IPS-NIHi11 (cell line): ENCODE data around the gene INIP.
"Not testable (repeated sequence)": the region's sequence is repeated elsewhere in the genome, so short reads cannot be mapped to it uniquely, and the experiment has no call there.

ENCODE experiments used
- DNase-seq: peaks from one replicate; pipeline ENCODE4 v3.0.0; 2012; ENCODE audit warnings: mixed read lengths, low spot score

The INIP gene

DNA sequence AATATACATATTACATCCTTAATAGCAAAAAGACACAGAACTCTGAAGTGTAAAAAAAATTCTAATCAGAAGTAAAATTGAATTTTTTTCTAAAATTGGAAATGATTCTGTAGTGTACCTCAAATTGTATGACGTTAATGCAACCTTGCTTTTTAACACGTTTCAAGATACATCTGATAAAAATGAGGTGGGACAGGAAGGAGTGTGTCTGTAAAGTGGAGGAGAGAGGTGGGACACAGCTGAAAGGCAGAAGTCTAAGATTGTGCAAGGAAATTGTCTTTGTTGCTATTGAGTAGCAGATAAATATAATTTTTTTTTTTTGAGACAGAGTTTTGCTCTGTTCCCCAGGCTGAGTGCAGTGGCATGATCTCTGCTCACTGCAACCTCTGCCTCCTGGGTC lies 17.0 kb upstream of the INIP start:
- DNase-seq = no peak

DNA sequence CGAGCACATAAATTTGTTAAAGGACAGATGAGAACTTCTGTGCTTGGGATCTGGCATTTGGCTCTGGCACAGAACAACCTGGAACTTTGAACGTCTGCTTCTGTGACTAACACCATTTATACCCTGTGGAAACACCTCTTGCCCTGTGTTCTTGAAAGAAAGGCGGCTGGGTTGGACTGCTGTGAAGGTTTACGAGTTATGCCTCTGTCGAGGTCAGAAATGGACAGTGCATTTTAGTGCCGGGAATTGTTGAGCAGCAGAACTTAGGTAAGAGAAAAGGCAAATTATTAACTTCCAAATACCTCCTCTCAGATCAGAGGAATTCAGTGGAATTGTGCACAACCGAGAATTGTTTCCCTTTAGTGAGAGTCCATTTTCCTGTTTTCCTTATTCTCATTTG lies 14.1 kb upstream of the INIP start:
- no peak for DNase-seq

DNA sequence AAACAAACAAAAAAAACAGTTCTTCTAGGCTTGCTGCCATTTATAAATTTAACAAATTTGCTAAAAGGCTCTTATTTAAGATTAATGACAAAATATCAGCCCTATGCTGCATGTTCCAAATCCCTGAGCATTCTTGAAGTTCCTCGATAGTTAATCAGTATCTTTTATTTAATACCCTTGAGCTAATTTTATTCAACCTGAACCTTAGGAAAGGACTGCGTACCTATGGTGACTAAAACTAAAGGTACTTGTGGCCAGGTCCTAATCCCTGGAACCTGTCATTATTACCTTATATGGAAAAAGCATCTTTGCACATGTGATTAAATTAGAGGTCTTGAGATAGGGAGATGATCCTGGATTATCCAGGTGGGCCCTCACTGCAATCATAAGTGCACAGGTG lies 10.5 kb upstream of the INIP start:
- DNase-seq = no peak

DNA sequence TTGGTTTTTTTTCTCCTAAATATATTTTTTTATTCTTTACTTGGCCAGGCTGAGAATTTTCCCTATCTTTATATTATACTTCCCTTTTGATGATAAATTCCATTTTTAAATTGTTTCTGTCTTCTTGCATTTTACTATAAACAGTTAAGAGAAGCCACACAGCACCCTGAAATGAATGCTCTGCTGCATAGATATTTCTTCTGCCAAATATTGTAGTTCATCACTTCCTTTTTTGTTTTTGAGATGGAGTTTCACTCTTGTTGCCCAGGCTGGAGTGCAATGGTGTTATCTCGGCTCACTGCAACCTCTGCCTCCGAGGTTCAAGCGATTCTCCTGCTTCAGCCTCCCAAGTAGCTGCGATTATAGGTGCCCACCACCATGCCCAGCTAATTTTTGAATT lies 8.5 kb upstream of the INIP start:
- no peak for DNase-seq

DNA sequence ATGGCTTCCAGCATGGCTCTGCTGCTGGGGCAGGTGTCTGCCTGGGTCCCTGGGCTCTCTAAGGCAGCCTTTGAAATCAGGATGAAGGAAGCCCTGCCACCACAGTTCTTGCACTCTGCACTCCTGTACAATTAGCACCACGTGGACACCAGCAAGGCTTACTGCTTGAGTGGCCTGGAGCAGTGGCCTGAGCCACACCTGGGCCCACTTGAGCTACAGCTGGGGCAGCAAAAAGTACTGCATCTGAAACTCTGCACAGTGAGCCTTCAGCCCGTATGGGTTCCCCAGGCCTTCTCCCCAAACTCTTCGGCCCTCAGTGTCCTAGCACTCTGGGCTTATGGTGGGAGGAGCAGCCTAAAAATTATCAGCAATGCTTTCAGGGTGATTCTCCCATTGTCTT lies 8.0 kb upstream of the INIP start:
- no peak for DNase-seq

DNA sequence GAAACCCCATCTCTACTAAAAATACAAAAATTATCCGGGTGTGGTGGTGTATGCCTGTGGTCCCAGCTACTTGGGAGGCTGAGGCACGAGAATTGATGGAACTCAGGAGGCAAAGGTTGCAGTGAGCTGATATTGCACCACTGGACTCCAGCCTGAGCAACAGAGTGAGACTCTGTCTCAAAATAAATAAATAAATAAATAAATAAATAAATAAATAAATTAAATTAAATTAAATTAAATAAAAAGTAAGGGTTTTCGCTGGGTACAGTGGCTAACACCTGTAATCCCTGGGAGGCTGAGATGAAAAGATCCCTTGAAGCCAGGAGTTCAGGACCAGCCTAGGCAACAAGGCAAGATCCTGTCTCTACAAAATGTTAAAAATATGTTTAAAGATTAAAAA lies 4.8 kb upstream of the INIP start:
- not testable (repeated sequence) for DNase-seq

DNA sequence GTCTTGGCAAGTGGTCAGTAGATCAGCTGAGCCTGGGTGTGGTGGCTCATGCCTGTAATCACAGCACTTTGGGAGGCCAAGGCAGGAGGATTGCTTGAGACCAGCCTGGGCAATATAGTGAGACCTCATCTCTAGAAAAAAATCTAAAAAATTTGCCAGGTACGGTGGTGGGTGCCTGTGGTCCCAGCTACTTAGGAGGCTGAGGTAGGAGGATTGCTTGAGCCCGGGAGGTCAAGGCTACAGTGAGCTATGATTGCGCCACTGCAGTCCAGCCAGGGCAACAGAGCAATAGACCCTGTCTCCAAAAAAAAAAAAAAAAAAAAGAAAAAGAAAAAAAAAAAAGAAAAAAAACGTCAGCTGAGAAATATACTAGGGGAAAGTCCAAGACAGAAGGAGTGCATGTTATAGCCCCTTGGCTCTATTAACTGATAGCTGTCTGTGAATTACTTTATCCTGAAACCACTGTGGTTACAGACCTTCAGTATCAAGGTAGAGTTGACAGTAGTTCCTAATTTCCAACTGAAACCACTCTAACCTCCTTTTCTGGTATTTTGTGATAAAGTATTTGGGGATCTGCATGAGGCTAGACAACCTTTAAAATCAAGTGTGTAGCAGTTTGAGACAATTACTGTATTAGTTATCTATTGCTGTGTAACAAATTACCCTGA lies 2.3 kb upstream of the INIP start:
- DNase-seq = no peak

DNA sequence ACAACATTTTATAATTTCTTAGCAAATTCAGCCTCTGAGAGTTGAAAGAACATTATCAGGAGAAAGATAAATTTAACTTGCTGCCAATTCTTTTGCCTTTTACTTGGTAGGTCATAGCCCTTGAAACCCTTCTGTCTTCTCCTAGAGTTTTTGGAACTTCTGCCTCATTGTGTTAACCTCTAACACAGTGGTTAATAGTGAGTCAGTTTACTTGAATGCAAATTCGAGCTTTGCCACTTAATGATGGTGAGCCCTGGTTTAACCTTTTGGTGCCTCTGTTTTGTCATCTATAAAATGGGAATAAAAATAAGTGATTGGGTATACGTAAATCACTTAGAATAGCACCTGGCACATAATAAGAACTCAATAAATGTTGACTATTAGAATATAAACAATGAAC lies 1.8 kb upstream of the INIP start:
- no peak for DNase-seq

DNA sequence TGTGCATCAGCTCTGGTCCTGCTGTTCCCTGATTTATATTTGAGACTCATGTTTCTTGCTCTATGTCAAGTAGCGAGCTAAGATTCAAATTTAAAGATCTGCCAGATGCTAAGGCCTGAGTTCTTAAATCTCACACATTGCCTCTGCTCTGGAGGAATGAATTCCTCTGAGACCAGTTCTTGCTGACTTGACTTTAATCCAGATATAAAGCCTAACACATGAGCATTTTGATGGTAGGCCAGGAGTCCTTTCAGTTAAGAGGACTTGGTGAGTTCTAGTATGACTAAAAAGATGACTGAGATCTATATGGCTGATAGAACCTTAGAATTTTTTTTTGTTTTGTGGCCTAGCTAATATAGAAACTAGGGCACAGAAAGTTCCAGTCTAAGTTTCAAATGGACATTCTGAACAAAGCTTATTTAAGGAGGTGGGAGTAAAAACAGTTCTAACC lies 1.3 kb upstream of the INIP start:
- no peak for DNase-seq

DNA sequence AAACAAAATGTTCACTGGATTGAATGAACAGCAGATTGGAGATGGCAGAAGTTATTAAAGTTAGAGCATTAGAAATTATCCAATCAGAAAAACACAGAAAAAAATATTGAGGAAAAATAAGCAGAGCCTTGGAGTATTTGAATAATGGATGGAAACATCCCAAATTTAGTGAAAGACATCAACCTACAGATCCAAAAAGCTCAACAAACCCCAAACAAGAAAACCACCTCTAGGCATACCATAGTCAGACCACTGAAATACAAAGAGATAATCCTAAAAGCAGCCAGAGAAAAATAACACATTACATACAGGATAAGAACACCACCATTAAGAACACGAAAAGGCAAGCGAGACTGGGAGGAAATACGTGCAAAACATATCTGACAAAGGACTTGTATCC lies 5.2 kb downstream of the INIP start:
- DNase-seq = no peak

DNA sequence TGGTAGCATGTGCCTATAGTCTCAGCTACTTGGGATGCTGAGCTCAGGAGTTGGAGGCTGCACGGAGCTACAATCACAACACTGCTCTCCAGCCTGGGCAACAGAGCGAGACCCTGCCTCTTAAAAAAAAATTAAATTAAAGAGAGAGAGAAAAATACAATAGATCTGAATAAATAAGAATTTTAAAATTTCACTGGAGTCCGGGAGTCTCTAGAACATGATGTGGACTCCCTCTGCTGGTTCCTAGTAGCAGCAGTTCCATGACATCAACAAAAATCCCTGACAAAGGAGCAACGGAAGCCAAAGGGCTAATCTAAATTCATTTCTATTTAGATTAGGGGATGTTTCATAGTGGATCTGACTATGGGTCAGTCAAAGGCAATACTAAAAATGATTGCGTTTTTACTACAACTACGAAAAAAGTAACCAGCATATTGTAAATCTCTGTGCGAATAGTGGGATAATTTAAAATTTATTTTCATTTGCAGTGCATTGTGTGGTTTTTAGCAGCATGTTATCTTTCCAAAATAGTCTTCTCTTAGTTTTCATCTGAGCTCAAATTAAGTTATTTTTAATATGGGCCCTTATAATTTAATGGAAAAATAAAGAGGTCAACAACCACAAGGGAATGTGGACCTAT lies 6.7 kb downstream of the INIP start:
- DNase-seq = peak; percentile 18

DNA sequence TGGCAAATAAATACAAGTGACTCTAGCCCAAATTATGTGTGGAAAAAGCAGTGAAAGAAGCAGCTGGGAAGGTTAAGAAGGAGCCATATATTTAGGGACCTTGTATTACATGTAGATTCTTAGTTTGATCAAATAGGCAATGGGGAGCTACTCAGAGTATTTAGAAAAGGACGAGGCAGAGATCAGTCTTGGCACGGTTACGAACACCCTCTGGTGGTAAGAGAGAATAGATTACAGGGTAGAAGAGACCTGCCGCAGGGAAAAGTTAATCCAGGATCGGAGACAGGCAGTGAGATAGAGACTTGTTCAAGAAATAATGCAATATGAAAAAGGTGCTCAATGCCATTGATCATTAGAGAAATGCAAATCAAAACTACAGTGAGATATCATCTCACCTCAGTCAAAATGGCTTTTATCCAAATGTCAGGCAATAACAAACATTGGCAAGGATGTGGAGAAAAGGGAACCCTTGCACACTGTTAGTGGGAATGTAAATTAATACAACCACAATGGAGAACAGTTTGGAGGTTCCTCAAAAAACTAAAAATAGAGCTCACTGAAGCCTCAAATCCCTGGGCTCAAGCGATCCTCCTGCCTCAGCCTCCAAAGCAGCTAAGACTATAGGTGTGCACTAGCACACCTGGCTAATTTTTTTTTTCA lies 12.0 kb downstream of the INIP start:
- DNase-seq = peak; percentile 17

DNA sequence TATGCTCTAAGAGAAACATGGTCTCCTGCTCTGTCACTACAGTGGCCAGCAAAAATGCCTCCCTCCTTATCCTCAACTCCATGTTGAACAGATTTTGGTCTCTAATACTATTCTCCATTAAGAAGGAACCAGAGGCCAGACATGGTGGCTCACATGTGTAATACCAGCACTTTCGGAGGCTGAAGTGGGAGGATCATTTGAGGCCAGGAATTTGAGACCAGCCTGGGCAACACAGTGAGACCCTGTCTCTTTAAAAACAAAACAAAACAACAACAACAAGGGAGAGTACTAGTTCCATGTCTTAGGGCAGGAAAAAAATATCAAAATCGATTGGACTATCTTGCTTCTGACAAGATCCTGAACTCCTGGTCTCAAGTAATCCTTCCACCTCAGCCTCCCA lies 14.6 kb downstream of the INIP start:
- DNase-seq = no peak

DNA sequence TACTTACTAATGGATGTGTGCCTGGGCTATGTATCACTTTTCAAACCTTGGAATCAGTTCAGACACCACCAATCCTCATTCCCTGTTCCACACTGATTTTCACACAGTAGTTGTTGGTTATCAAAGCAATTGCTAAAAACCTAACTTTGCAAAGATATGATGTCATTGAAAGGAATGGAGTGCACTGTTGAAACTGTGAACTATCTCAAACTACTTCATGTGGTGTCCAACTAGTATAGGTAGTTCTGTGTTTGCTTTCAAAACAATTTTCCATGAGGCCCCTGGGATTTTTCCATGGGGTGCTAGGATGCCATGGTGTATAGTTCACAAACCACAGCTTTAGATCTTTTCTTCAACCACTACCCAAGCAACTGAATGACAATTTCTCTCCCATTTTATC lies 17.8 kb downstream of the INIP start:
- DNase-seq = no peak

DNA sequence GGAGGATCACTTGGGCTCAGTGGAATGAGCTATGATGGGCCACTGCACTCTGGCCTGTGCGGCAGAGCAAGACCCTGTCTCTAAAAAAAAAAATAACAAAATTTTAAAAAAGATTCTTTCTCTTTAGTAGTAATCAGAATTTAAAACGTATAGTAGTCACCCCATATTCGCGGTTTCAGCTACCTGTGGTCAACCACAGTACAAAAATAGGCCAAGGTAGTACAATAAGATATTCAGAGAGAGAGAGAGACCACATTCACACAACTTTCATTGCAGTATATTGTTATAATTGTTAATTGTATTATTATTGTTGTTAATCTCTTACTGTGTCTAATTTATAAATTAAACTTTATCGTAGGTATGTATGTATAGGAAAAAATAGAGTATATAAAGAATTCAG lies 18.7 kb downstream of the INIP start:
- DNase-seq = no peak

DNA sequence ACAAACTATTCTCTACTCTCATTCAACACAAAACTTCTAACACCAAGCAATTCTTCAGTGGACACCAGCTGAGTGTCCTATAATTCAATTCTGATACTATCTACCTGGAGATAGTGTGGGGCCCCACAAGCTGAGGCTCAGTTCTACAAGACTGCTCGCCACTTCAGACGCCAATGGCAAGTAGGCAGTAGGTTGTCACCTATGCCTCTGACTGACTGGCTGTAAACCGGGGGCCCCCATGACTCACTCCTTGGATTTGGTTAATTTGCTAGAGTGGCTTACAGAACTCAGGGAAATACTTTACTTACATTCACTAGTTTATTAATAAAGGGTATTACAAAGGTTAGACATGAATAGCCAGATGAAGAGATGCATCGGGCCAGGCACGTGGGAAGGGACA lies 21.5 kb downstream of the INIP start:
- DNase-seq = no peak

DNA sequence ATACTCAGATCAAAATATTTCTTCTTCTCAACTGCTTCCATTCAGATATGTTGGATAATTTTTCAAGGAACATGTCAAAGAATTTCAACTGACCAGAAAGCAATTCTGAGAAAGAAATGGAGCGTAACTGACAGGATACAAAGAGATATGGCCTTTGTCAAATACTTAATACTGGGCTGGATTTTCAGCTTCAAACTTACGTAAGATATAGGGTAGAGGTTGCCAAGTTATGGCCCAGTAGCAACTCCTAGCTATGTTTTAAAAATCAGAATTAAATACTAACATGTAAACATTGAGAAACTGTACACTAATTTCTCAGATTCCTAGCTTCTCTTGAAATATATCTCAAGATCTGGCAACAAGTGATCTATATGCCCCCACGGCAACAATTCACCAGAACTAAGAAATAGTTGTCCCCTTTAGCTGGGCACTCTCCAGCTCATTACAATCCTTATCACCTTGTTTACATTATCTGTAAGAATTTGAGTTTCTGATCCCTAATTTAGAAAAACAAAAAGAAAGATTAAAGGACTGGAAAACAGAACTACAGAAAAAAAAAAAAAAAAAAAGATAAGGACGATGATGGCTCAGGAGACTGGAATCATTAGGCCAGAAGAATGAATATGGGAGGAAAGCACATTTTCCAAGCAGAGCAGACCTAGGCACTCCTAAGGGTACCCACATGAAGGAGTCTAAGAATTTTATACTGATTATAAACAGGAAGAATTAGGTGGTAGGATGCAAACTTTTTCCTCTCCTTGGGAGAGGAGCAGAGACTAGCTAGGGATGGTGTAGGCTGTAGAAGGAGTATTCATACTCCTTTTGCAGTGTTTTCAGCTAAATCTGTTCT lies 23.0 kb downstream of the INIP start:
- DNase-seq = no peak

DNA sequence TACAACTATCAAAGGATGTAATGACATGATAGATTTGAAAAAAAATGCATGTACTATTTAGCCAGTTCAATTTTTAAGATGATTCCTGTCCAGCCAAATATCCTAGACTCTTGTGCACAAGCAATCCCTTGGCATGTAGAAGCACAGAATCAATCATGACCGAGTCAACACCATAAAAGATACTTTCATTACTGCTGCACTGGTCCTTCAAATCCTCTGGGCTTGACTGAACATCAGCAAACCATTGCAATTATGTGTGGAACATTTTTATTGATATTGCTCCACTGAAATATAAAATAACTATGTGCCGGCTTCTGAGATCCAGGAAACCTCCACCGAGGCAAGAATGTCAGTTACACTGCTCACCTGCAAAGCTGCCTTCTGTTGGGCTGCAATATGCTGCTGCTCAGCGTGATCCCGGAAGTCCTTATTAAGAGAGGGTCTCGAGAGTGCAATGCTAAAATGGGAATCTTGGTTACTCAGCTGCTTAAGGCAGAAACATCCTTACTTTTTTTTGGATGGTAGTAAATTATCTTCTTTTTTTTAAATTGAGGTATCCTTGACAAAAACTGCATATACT lies 28.7 kb downstream of the INIP start:
- no peak for DNase-seq

DNA sequence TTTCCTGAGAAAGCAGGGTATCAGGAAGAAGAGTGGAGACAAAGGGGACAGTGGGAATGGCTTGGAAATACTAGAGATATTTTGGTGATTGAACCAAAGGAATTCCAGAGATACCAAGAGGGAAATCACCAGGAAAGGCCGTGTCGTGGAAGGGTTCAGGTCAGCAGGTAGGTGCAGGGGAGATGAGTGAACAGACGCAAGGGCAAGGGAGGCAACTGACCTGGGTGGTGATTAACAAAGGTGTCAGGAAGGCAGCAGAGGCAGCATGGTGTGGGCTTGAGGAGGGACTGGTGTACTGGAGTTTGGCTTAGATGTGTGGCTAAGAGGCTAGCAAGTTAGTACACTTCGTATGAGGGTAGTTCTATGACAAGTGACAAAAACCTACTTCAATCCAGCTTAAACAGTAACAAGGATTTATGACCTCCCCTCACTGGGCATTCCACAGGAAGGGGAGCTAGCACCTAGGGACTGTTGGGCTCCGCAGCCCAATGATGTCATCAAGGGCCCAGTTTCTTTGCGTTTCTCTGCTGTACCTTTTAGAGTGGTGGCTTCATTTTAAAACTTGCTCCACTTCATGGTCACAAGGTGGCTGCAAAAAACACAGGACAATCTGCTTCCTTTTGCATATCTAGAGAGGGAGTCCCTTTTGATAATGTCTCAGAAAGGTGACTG lies 37.0 kb downstream of the INIP start:
- DNase-seq = no peak

DNA sequence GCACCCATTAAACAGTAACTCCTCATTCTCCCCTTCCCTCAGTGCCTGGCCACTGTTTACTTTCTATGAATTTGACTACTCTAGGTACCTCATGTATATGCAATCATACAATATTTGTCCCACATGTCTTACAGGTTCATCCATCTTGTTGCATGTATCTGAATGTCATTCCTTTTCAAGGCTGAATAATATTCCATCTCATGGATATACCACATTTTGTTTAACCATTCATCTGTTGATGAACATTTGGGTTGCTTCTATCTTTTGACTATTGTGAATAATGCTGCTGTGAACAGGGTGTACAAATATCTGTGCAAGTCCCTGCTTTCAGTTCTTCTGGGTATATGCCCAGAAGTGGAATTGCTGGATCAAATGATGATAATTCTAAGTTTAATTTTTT lies 40.9 kb downstream of the INIP start:
- no peak for DNase-seq

DNA sequence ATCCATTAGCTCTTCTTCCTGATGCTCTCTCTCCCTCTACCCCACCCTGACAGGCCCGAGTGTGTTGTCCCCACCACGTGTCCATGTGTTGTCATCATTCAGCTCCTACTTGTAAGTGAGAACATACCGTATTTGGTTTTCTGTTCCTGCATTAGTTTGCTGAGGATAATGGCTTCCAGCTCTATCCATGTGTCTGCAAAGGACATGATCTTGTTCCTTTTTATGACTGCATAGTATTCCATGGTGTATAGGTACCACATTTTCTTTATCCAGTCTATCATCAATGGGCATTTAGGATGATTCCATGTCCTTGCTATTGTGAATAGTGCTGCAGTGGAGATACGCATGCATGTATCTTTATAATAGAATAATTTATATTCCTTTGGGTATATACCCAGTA lies 44.7 kb downstream of the INIP start:
- DNase-seq = not testable (repeated sequence)
